IMR-90 (cell line): Measurements from ENCODE around the gene HDDC3. TPM values are rescaled to one million over a fixed set of nuclear protein-coding genes. Genes with fewer than 3 reads are reported as not detected.

Experiments used
- ATAC-seq: fragments of 200-7000 bp; cut with Tn5 transposase; 2 replicates; pipeline ENCODE4 v1.9.1; 2020; ENCODE audit warnings: low read depth, mild to moderate bottlenecking, moderate library complexity
- BruUV-seq: library from RNA; stranded (reverse); fragments of 400-500 nt; replicated peaks from 2 replicates; lab custom pipeline; 2021; lab: Mats Ljungman, UMichigan
- CTCF ChIA-PET: fragments of 300-600 bp; formaldehyde crosslinking; extraction: SDS; loops from one replicate; lab custom pipeline; 2021; ENCODE audit warnings: antibody characterized with exemption; lab: Yijun Ruan, JAX
- POLR2A ChIA-PET: fragments of 300-600 bp; sonication (Branson Sonifier 250); formaldehyde crosslinking; loops from one replicate; lab custom pipeline; 2022; ENCODE audit warnings: antibody characterized with exemption; ENCODE audit not compliant: unreplicated experiment; lab: Charles Lee
- DNase-seq: peaks from one replicate; pipeline ENCODE4 v3.0.0; 2013
- H2AFZ ChIP-seq: replicated peaks from 2 replicates; pipeline ENCODE3; 2013; ENCODE audit warnings: low read length, mild to moderate bottlenecking; ENCODE audit not compliant: poor library complexity
- H2AK5ac ChIP-seq: 2 replicates; pipeline ENCODE4 v1.6.1; 2013; ENCODE audit warnings: low read depth, low read length, inconsistent platforms
- H2AK9ac ChIP-seq: replicated peaks from 2 replicates; pipeline ENCODE3; 2013; ENCODE audit warnings: mild to moderate bottlenecking, low read depth, low read length, moderate library complexity; ENCODE audit not compliant: poor library complexity
- H2BK120ac ChIP-seq: 2 replicates; pipeline ENCODE4 v1.6.1; 2013; ENCODE audit warnings: low read depth, low read length, inconsistent platforms
- H2BK15ac ChIP-seq: 3 replicates; pipeline ENCODE4 v1.6.1; 2013; ENCODE audit warnings: low read depth, low read length, inconsistent platforms
- H2BK20ac ChIP-seq: 2 replicates; pipeline ENCODE4 v1.6.1; 2013; ENCODE audit warnings: low read depth, mild to moderate bottlenecking, inconsistent platforms, low read length, moderate library complexity
- H2BK5ac ChIP-seq: 2 replicates; pipeline ENCODE4 v1.6.1; 2013; ENCODE audit warnings: mild to moderate bottlenecking, low read depth, low read length, inconsistent platforms; ENCODE audit not compliant: poor library complexity, severe bottlenecking
- H3K14ac ChIP-seq: replicated peaks from 2 replicates; pipeline ENCODE4 v1.6.1; 2013; ENCODE audit warnings: low read depth, low read length, inconsistent platforms
- H3K18ac ChIP-seq: 2 replicates; pipeline ENCODE4 v1.6.1; 2013; ENCODE audit warnings: low read depth, low read length, control low read depth
- H3K23ac ChIP-seq: 2 replicates; pipeline ENCODE4 v1.6.1; 2013; ENCODE audit warnings: low read depth, low read length, inconsistent platforms
- H3K27ac ChIP-seq: 2 replicates; pipeline ENCODE4 v1.5.1; 2013; ENCODE audit warnings: mild to moderate bottlenecking, control low read depth, low read length; ENCODE audit not compliant: insufficient read depth
- H3K27me3 ChIP-seq: 2 replicates; pipeline ENCODE4 v1.6.1; 2013; ENCODE audit warnings: low read length; ENCODE audit not compliant: control insufficient read depth, insufficient read depth
- H3K36me3 ChIP-seq: 2 replicates; pipeline ENCODE4 v1.6.1; 2013; ENCODE audit warnings: low read length, mixed read lengths; ENCODE audit not compliant: control insufficient read depth, insufficient read depth
- H3K4ac ChIP-seq: 2 replicates; pipeline ENCODE4 v1.6.1; 2013; ENCODE audit warnings: low read depth, low read length, inconsistent platforms
- H3K4me1 ChIP-seq: 2 replicates; pipeline ENCODE4 v1.6.1; 2013; ENCODE audit warnings: low read length, mixed read lengths; ENCODE audit not compliant: control insufficient read depth, insufficient read depth
- H3K4me2 ChIP-seq: 2 replicates; pipeline ENCODE4 v1.6.1; 2013; ENCODE audit warnings: low read depth, mild to moderate bottlenecking, control low read depth, low read length, moderate library complexity
- H3K4me3 ChIP-seq: 2 replicates; pipeline ENCODE4 v1.5.1; 2013; ENCODE audit warnings: low read depth, mild to moderate bottlenecking, control low read depth, low read length, moderate library complexity; ENCODE audit not compliant: insufficient read depth
- H3K56ac ChIP-seq: 2 replicates; pipeline ENCODE4 v1.6.1; 2013; ENCODE audit warnings: low read length, inconsistent platforms; ENCODE audit not compliant: insufficient read depth; ENCODE audit errors: extremely low read depth
- H3K79me1 ChIP-seq, 2 experiments: 2 replicates each; pipeline ENCODE4 v1.6.1; 2013; ENCODE audit warnings: low read length in 2 of 2, inconsistent platforms in 1 of 2, low read depth in 1 of 2
- H3K9ac ChIP-seq: 2 replicates; pipeline ENCODE4 v1.6.1; 2013; ENCODE audit warnings: low read depth, low read length, control low read depth
- H3K9me1 ChIP-seq: 2 replicates; pipeline ENCODE4 v1.6.1; 2013; ENCODE audit warnings: low read length, inconsistent platforms; ENCODE audit not compliant: insufficient read depth
- H3K9me3 ChIP-seq: 2 replicates; pipeline ENCODE4 v1.6.1; 2013; ENCODE audit warnings: low read length; ENCODE audit not compliant: control insufficient read depth, insufficient read depth
- H4K20me1 ChIP-seq: 2 replicates; pipeline ENCODE4 v1.6.1; 2013; ENCODE audit warnings: low read length, inconsistent platforms; ENCODE audit not compliant: insufficient read depth
- H4K5ac ChIP-seq: 2 replicates; pipeline ENCODE4 v1.6.1; 2013; ENCODE audit warnings: mild to moderate bottlenecking, low read depth, low read length, control low read depth
- H4K8ac ChIP-seq, 2 experiments: 2 replicates each; pipeline ENCODE4 v1.6.1; 2013; ENCODE audit warnings: low read depth in 2 of 2, low read length in 2 of 2, control low read depth in 1 of 2, inconsistent platforms in 1 of 2
- H4K91ac ChIP-seq: 2 replicates; pipeline ENCODE4 v1.6.1; 2013; ENCODE audit warnings: low read depth, low read length, inconsistent platforms; ENCODE audit not compliant: insufficient read depth
- CEBPB ChIP-seq: IDR thresholded peaks from 2 replicates; pipeline ENCODE4 v1.6.1; 2012; ENCODE audit warnings: low read depth, low read length, improper control_type of control experiment
- MAZ ChIP-seq: IDR thresholded peaks from 2 replicates; pipeline ENCODE4 v1.6.1; 2012; ENCODE audit warnings: low read depth, mild to moderate bottlenecking, low read length, improper control_type of control experiment, moderate library complexity, borderline replicate concordance
- RFX5 ChIP-seq: IDR thresholded peaks from 2 replicates; pipeline ENCODE4 v1.8.0; 2012; ENCODE audit warnings: low read depth, mild to moderate bottlenecking, low read length, moderate library complexity
- WGBS, 2 experiments: methylation state at CpG; one replicate each; pipeline versions ENCODE4 v1.1.5 to v1.1.7; 2013; ENCODE audit warnings: missing lambda C conversion rate in 2 of 2; ENCODE audit not compliant: insufficient read length in 1 of 2; ENCODE audit errors: extremely low coverage in 2 of 2; 5-methylcytosine and 5-hydroxymethylcytosine counted together
- dilution Hi-C: fragments of 300-500 bp; cut with HindIII; formaldehyde crosslinking; loops from one replicate; pipeline ENCODE4 v1.14.3; 2018; ENCODE audit warnings: low sequenced_read_pairs; ENCODE audit not compliant: unreplicated experiment
- in situ Hi-C: fragments of 300-500 bp; cut with MboI; formaldehyde crosslinking; loops from 3 replicates; pipeline ENCODE4 v1.14.3; 2019; ENCODE audit warnings: low sequenced_read_pairs, inconsistent platforms, mixed read lengths
- intact Hi-C: fragments of 100-400 bp; cut with micrococcal nuclease; formaldehyde crosslinking; loops from 2 replicates; pipeline ENCODE4 v1.10.0; 2022
- polyA plus RNA-seq, 3 experiments: library from polyadenylated mRNA; depleted of rRNA; stranded (reverse); fragments of >200 nt; gene quantifications; 2 replicates each; pipeline ENCODE4 v1.2.3, GENCODE V29; 2012; ENCODE audit warnings: low replicate concordance in 1 of 3
- total RNA-seq: library from RNA; depleted of rRNA; stranded (reverse); fragments of >200 nt; gene quantifications from 2 replicates; pipeline ENCODE4 v1.2.3, GENCODE V29; 2012
- TF ChIP-seq, protein P1 (sequence below): conservative IDR thresholded peaks from 2 replicates; pipeline ENCODE4 v1.5.1; 2012; ENCODE audit warnings: mild to moderate bottlenecking, low read depth, low read length, improper control_type of control experiment

The HDDC3 gene
- total and polyA plus RNA-seq, 2 of the 4 experiments (the other 2 are of a cell fraction): 7.9 to 10.7 TPM

DNA sequence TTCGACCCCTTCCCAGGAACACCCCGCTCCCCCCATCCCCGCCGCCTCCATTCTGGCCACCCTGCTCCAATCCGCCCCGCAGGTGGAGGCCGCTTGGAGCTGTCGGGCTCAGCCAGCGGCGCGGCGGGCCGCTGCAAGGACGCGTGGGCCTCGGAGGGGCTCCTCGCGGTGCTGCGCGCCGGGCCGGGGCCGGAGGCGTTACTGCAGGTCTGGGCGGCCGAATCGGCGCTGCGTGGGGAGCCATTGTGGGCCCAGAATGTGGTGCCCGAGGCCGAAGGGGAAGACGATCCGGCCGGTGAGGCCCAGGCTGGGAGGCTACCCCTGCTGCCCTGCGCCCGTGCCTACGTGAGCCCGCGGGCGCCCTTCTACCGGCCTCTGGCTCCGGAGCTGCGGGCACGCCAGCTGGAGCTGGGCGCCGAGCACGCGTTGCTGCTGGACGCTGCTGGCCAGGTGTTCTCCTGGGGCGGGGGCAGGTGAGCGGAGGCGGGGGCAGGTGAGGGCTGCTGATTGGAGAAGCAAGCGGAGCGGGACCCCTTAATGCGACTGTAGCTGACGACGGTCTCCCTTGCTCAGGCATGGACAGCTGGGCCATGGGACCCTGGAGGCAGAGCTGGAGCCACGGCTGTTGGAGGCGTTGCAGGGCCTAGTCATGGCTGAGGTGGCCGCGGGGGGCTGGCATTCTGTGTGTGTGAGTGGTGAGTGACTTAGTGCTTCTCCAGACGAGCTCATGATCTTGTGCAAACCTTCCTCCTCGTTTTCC lies 24.9 kb upstream of the HDDC3 start:
- Histone ChIP-seq H4K8ac (peak overlapping the region; percentile 60 to 68), H2AK5ac (0 out of 2 replicates have a peak overlapping the region, but pooled peaks have one; percentile 19), H3K4me1 (peaks cover 6% of the 10 kb centered on the region), H2BK15ac (no peak overlapping the region), H4K91ac (no peak overlapping the region; the same call in 1 of the 2 replicates), H2AK9ac (peak overlapping the region; percentile 83), H3K27me3 (no peaks in the 10 kb centered on the region), H3K14ac (peak overlapping the region; percentile 48; the same call in 1 of the 2 replicates), H4K20me1 (no peaks in the 10 kb centered on the region; the same call in 1 of the 2 replicates), H4K5ac (0 out of 2 replicates have a peak overlapping the region, but pooled peaks have one; percentile 39), H2BK5ac (no peak overlapping the region), H3K4ac (peak overlapping the region; percentile 4), H3K9me1 (no peaks in the 10 kb centered on the region), H3K79me1 (peaks cover 6 to 27% of the 10 kb centered on the region in 2 experiments; a peak in 3 of 4 replicates), H3K36me3 (peaks cover 35% of the 10 kb centered on the region), H3K23ac (no peak overlapping the region), H2BK20ac (no peak overlapping the region), H2AFZ (peak overlapping the region; percentile 90), H2BK120ac (no peak overlapping the region), H3K9me3 (no peaks in the 10 kb centered on the region), H3K9ac (peak overlapping the region; percentile 69), H3K4me2 (peak overlapping the region; percentile 79), H3K27ac (peak overlapping the region; percentile 13; the same call in 1 of the 2 replicates), H3K56ac (no peak overlapping the region), H3K18ac (no peak overlapping the region), H3K4me3 (peak overlapping the region; percentile 64)
- ChIA-PET CTCF (interaction anchor here (0.6 to 2.6 kb wide), 15 partner anchors 9 to 665 kb away, joined by 3 to 10 read pairs (median 5); partner anchors contain the start of gene UNC45A), POLR2A (interaction anchor here (0.6 kb wide), 1 partner anchor 24 kb away, joined by 4 read pairs; no protein-coding TSS in a partner anchor)
- in situ Hi-C loops (loop anchor here (10.0 kb wide), 1 partner anchor 318 kb away; no protein-coding TSS in a partner anchor), dilution Hi-C loops (no loop called here), intact Hi-C loops (loop anchor here (2.0 kb wide), 2 partner anchors 38 to 268 kb away; partner anchors contain the start of gene PRC1)
- WGBS, 2 experiments: 20% methylated on average over 26 of the region's 63 CpGs; no CpG with 5 or more reads in 1 of the 2 experiments
- TF ChIP-seq RFX5 (no peak), CEBPB (0 out of 2 replicates have a peak, but pooled peaks have one; percentile 50), MAZ (peak; percentile 15; the same call in 1 of the 2 replicates)
- TF ChIP-seq, protein P1, sequence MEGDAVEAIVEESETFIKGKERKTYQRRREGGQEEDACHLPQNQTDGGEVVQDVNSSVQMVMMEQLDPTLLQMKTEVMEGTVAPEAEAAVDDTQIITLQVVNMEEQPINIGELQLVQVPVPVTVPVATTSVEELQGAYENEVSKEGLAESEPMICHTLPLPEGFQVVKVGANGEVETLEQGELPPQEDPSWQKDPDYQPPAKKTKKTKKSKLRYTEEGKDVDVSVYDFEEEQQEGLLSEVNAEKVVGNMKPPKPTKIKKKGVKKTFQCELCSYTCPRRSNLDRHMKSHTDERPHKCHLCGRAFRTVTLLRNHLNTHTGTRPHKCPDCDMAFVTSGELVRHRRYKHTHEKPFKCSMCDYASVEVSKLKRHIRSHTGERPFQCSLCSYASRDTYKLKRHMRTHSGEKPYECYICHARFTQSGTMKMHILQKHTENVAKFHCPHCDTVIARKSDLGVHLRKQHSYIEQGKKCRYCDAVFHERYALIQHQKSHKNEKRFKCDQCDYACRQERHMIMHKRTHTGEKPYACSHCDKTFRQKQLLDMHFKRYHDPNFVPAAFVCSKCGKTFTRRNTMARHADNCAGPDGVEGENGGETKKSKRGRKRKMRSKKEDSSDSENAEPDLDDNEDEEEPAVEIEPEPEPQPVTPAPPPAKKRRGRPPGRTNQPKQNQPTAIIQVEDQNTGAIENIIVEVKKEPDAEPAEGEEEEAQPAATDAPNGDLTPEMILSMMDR: no peak
- no TSS peak for BruUV-seq
- ATAC-seq (peak; percentile 27), DNase-seq (peak; percentile 39)
